Measurements from ENCODE around the gene KRTAP2-4. TPM values are rescaled to one million over a fixed set of nuclear protein-coding genes. Genes with fewer than 3 reads are reported as not detected.
"Not testable (repeated sequence)": the region's sequence is repeated elsewhere in the genome, so short reads cannot be mapped to it uniquely, and the experiment has no call there.

Gene KRTAP2-4, protein sequence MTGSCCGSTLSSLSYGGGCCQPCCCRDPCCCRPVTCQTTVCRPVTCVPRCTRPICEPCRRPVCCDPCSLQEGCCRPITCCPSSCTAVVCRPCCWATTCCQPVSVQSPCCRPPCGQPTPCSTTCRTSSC
- polyA plus RNA-seq (ENCODE audit: insufficient read length) = not detected
- long read RNA-seq, donor 1 = 0 reads
- long read RNA-seq, donor 2 = 0 reads
- long read RNA-seq, donor 3 = 0 reads
- long read RNA-seq, donor 4 = 0 reads
- long read RNA-seq, donor 5 = 0 reads
- long read RNA-seq, donor 6 = 0 reads
- long read RNA-seq, donor 7 = 0 reads
- long read RNA-seq, donor 8 = 0 reads

DNA sequence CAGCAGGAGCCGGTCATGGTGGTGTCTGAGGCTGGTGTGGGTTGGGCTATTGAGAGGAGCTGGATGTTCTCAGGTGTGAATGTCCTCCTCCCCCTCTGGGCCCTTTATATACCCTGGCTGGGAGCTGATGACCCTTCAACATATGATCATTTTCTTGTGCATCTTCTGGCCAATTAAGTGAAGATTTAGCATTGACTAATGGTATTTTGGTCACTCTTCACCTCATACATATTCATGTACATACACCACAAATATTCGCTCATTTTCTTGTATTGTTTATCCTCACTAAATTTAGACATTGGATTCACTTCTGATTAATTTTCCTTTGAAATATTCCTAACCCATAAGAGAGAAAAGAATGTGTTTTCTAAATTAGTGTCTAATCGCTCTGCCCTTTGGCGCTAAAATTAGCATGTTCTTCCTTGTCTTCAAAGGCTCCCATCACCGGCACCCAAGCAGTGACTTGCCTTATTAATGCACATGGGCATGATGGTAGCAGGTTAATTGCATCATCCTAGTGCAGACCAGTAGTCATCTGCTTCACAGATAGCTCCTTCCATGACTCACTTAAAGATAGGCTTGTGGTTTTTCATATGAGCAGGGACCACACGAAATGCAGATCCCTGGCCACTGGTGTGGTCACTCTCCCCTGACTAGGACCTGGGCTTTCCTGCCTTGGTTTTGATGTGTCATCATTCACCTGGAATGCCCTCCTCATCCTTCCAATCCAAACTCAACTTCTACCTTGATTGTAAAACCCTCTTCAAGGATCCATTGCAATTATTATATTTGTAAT, at the start of gene KRTAP2-4:
KRTAP2-4 (minus strand) TSS at position 51 of the 796 bp plus-strand sequence; CDS start at position 17, 34 bp downstream.
- no peak for DNase-seq

GRCh38 chr17:41111151-41111885, 45.6 kb upstream of the KRTAP2-4 start:
- DNase-seq = no peak

DNA sequence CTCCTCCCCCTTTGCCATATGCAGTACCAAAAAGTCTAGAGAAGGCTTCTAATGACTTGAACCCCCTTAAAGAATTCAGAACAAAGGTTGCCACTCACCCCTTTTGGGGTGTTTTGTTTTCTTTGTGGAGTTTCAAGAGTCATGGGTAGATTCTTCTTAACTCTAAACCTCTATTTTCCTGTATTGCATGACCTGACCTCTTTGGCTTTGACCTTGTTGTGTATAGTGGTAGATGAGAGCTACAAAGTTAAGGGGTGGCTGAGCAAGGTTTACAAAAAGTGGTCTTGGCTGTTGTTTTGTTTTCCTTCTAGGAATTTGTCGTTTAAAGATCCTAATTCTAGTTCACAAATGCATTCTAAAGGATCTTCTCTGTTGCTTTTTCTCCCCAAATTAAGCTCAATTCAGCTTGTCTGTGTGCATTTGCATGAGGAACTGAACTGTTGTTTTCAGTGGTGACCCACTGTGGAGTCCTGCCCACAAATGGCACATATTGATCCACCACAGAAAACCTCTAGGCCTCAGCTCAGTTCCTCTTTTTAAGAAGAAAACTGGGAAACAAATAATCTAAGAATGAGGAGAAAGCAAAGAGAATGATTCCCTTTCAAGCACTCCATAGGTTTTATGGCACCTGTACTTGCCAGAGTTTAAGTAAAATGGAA, 43.2 kb upstream of the KRTAP2-4 start:
- DNase-seq = not testable (repeated sequence)

- no peak for DNase-seq
These were observed 42.3 kb upstream of the KRTAP2-4 start for GRCh38 chr17:41107941-41108450.

DNA sequence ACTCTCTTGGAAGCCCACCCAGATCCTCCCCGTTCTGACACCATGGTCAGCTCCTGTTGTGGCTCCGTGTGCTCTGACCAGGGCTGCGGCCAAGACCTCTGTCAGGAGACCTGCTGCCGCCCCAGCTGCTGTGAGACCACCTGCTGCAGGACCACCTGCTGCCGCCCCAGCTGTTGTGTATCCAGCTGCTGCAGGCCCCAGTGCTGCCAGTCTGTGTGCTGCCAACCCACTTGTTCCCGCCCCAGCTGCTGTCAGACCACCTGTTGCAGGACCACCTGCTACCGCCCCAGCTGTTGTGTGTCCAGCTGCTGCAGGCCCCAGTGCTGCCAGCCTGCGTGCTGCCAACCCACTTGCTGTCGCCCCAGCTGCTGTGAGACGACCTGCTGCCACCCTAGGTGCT, 39.7 kb upstream of the KRTAP2-4 start, which contains the start of gene KRTAP4-9:
KRTAP4-9 (plus strand) TSS at position 43 of the 400 bp plus-strand sequence; CDS start at position 43, 0 bp downstream.
- DNase-seq = not testable (repeated sequence)

DNA sequence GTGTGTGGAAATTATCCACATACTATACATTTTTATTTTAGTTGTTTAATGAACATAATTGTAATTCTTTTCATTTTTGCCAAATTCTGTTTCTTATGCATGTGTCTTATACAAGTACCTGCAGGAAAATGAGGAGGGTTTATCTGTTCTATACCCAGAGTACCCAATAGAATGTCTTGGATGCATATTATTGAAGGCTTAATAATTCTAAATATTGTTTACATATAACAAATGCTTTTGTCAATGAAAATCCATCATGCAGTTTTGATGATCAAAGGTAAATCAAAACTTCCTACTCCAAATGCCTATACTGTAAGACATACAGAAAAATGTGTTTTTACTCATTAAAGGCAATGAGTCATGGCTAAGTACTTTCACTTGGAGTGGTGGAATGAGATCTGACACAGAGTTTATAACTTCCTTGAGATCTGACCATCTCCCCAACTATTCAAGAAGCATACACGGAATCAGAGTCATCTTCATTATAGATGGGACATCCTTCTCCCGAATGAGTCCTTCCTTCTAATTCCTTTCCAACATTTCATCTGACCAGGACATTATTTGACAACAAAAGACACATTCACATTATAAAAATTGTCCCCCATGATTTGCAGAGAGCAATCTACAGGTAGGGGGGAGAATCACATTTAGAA, 38.8 kb upstream of the KRTAP2-4 start:
- not testable (repeated sequence) for DNase-seq

GRCh38 chr17:41103896-41104295, 38.2 kb upstream of the KRTAP2-4 start:
- no peak for DNase-seq

- no peak for DNase-seq
These were observed 36.0 kb upstream of the KRTAP2-4 start, which contains the start of gene KRTAP4-16 for GRCh38 chr17:41101586-41102259. Gene KRTAP4-16 (minus strand): TSS chr17:41102209. CDS start chr17:41102209, 0 bp downstream.

DNA sequence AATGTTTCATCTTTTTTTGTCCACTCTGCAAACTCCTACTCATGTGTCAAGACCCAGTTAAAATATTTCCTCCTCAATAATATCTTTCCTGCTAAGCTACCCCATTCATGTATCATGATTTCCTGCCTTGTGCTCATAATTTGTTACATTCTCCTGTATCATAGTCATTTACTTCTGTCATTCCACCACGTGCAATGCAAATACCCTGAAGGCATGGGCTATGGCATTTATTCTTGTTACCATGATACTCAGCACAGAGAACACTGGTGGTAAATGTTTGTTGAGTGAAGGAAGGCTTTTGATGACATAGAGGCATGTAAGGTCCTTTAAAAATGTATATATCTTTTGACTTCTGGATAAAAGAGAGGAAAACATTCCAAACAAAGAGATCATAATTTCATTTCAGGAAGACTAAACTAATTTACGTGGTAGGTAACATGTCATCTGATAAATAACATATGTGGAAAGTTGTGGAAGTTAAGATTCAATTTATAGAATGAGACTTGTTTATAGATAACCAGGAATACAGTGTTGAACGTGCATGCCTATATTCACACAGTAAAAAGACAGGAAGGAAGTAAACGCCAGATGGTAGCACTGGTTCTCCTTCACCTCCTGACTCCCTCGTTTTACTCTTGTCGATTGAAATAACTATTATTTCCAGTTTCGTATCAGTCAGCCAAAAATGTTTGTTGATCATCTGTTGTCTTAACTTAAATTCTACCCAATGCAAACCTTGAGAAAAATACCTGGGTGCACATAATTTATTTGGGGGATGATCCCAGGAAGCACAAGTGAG, 34.2 kb upstream of the KRTAP2-4 start:
- DNase-seq = not testable (repeated sequence)

- no peak for DNase-seq
These were observed 32.8 kb upstream of the KRTAP2-4 start for GRCh38 chr17:41098481-41098880.

- DNase-seq = no peak
These were observed 32.4 kb upstream of the KRTAP2-4 start, which contains the start of gene KRTAP4-8 for GRCh38 chr17:41098042-41098441. Gene KRTAP4-8 (minus strand): TSS chr17:41098142. CDS start chr17:41098084, 58 bp downstream.

GRCh38 chr17:41096055-41096454, 30.4 kb upstream of the KRTAP2-4 start:
- DNase-seq = no peak

DNA sequence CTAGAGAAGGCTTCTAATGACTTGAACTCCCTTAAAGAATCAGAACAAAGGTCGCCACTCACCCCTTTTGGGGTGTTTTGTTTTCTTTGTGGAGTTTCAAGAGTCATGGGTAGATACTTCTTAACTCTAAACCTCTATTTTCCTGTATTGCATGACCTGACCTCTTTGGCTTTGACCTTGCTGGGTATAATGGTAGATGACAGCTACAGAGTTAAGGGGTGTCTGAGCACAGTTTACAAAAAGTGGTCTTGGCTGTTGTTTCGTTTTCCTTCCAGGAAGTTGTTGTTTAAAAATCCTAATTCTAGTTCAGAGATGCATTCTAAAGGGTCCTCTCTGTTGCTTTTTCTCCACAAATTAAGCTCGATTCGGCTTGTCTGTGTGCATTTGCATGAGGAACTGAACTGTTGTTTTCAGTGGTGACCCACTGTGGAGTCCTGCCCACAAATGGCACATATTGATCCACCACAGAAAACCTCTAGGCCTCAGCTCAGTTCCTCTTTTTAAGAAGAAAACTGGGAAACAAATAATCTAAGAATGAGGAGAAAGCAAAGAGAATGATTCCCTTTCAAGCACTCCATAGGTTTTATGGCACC, 23.2 kb upstream of the KRTAP2-4 start:
- DNase-seq = not testable (repeated sequence)

- DNase-seq = not testable (repeated sequence)
These were observed 18.6 kb upstream of the KRTAP2-4 start, which contains the start of gene KRTAP4-7 for GRCh38 chr17:41084100-41084856. Gene KRTAP4-7 (plus strand): TSS chr17:41084150. CDS start chr17:41084207, 57 bp downstream.

GRCh38 chr17:41083427-41083826, 17.7 kb upstream of the KRTAP2-4 start:
- not testable (repeated sequence) for DNase-seq

GRCh38 chr17:41082626-41083025, 16.9 kb upstream of the KRTAP2-4 start:
- DNase-seq = no peak

- DNase-seq = no peak
These were observed 11.1 kb upstream of the KRTAP2-4 start for GRCh38 chr17:41076788-41077187.

GRCh38 chr17:41073676-41074075, 8.0 kb upstream of the KRTAP2-4 start:
- DNase-seq = no peak

Measured in left kidney (tissue), 8 donors.